H1 (cell line): ENCODE measurements around the gene DGAT2. TPM values are rescaled to one million over a fixed set of nuclear protein-coding genes. Genes with fewer than 3 reads are reported as not detected.

Experiments
- ATF2 ChIP-seq: IDR thresholded peaks from 2 replicates; pipeline ENCODE4 v1.6.1; 2012; ENCODE audit warnings: low read length, inconsistent platforms
- CHD7 ChIP-seq: fragments of 300-600 bp; sonication (generic); IDR thresholded peaks from 2 replicates; pipeline ENCODE4 v1.7.1; 2012; ENCODE audit warnings: low read length, moderate library complexity, mild to moderate bottlenecking, inconsistent platforms; ENCODE audit not compliant: insufficient replicate concordance
- HDAC2 ChIP-seq, 2 experiments: fragments of 300-600 bp in 1 of 2; sonication (generic) in 1 of 2; IDR thresholded peaks; 2 replicates each; pipeline ENCODE4 v1.6.1; 2011 to 2012; ENCODE audit warnings: low read depth in 2 of 2, low read length in 2 of 2, mild to moderate bottlenecking in 2 of 2, moderate library complexity in 2 of 2, borderline replicate concordance in 1 of 2, inconsistent platforms in 1 of 2
- MAX ChIP-seq: IDR thresholded peaks from 2 replicates; pipeline ENCODE4 v1.6.1; 2012; ENCODE audit warnings: inconsistent platforms
- NANOG ChIP-seq: IDR thresholded peaks from 2 replicates; pipeline ENCODE4 v1.6.1; 2011; ENCODE audit warnings: low read length, low read depth, mild to moderate bottlenecking, inconsistent platforms; ENCODE audit not compliant: insufficient read depth, poor library complexity, severe bottlenecking
- NRF1 ChIP-seq: IDR thresholded peaks from 2 replicates; pipeline ENCODE4 v1.6.1; 2011; ENCODE audit warnings: mild to moderate bottlenecking, low read depth, low read length, improper control_type of control experiment
- POLR2AphosphoS5 ChIP-seq: IDR thresholded peaks from 2 replicates; pipeline ENCODE4 v1.6.1; 2011; ENCODE audit warnings: low read depth, low read length
- TBP ChIP-seq: IDR thresholded peaks from 2 replicates; pipeline ENCODE4 v1.6.1; 2011; ENCODE audit warnings: low read depth, low read length, improper control_type of control experiment
- YY1 ChIP-seq: IDR thresholded peaks from 2 replicates; pipeline ENCODE4 v1.6.1; 2011; ENCODE audit warnings: low read depth, mild to moderate bottlenecking, low read length
- polyA plus RNA-seq, 7 experiments: library from polyadenylated mRNA; depleted of rRNA in 3 of 7; stranded (reverse) in 5 of 7; unstranded in 2 of 7; fragments of >200 nt in 5 of 7; fragments of 200-250 nt in 2 of 7; gene quantifications; 1 replicate in 5 of 7; 2 replicates in 1 of 7; 4 replicates in 1 of 7; pipeline versions ENCODE4 v1.2.1 to v1.2.3, GENCODE V29; 2011 to 2013; ENCODE audit warnings: missing spikeins in 2 of 7, mixed read lengths in 2 of 7
- total RNA-seq: library from RNA; stranded (reverse); fragmentation: NEBNext Ultra II Directional; extraction: Animal tissue kit (Norgen Biotek cat#: 25700); gene quantifications from 2 replicates; pipeline ENCODE4 v1.2.1, GENCODE V29; 2021

Gene DGAT2
- total and polyA plus RNA-seq, 2 of the 8 experiments (the other 6 are each of a cell fraction or from before 2014, with no cell fraction given) = 3.2 to 5.9 TPM

GRCh38 chr11:75823415-75823814, 54.8 kb downstream of the DGAT2 start (continued):
- TF ChIP-seq CHD7 = no peak
- TF ChIP-seq NRF1 = no peak
- TF ChIP-seq MAX = no peak
- no peak for TF ChIP-seq YY1
- no peak for TF ChIP-seq POLR2AphosphoS5
- no peak for TF ChIP-seq HDAC2 (IDR thresholded peaks at IDR 0.05; ENCODE audit: borderline replicate concordance in 1 of 2, low read depth in 2 of 2, low read length in 2 of 2)
- TF ChIP-seq ATF2 = no peak
- no peak for TF ChIP-seq TBP
- no peak for TF ChIP-seq NANOG
